Neural progenitor cell (in vitro differentiated cells): Measurements from ENCODE around the gene TBCK.

Source experiments
- CTCF ChIP-seq: fragments of 200-600 bp; sonication (generic); IDR thresholded peaks from 2 replicates; pipeline ENCODE4 v1.5.1; 2017; ENCODE audit warnings: antibody characterized with exemption, mild to moderate bottlenecking
- EZH2 ChIP-seq: fragments of 200-600 bp; sonication (generic); IDR thresholded peaks from 2 replicates; pipeline ENCODE4 v1.6.1; 2017; ENCODE audit warnings: antibody characterized with exemption, mild to moderate bottlenecking, moderate library complexity

DNA sequence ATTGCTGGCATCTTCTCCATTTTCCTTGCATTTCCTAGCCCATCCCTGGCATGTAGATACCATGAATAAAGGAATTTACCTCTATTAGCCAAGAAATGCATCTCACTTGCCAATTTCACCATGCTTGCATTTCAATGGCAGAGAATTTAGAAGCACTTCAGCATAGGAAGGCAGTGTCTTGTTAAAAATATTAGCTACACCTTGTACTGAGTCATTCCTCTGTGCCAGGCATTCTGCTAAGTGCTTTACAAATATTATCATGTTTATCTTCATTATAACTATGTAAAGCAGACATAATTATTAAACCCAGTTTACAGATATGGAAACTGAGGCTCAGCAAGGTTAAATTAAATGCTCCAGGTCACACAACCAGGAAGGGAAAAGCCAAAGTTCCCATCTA lies 282.5 kb downstream of the TBCK start:
- no peak for TF ChIP-seq CTCF
- no peak for TF ChIP-seq EZH2
